Activated B cell treated with CpG ODN at 0.5 μM for 24 hours (primary cell): Measurements from ENCODE around the gene ALPL. TPM values are rescaled to one million over a fixed set of nuclear protein-coding genes. Genes with fewer than 3 reads are reported as not detected.

ENCODE experiments used
- ATAC-seq: fragments of 200-7000 bp; cut with Tn5 transposase; one replicate; pipeline ENCODE4 v1.10.0; 2021; ENCODE audit warnings: low read depth, mild to moderate bottlenecking, moderate library complexity
- CTCF ChIA-PET: fragments of 350-600 bp; sonication (Branson Sonifier 250); formaldehyde crosslinking; loops from one replicate; lab custom pipeline; 2021; ENCODE audit warnings: antibody characterized with exemption; lab: Charles Lee
- POLR2A ChIA-PET: fragments of 350-600 bp; sonication (Branson Sonifier 250); formaldehyde crosslinking; loops from one replicate; lab custom pipeline; 2021; ENCODE audit warnings: antibody characterized with exemption; lab: Charles Lee
- DNase-seq: peaks from one replicate; pipeline ENCODE4 v3.0.0; 2022
- H3K27ac Mint-ChIP-seq: one replicate; pipeline ENCODE4 v1.8.0; 2020; ENCODE audit warnings: mixed read lengths
- H3K27me3 Mint-ChIP-seq: one replicate; pipeline ENCODE4 v1.8.0; 2021; ENCODE audit warnings: mixed read lengths
- H3K36me3 Mint-ChIP-seq: one replicate; pipeline ENCODE4 v1.8.0; 2021; ENCODE audit warnings: low read depth, mixed read lengths
- H3K4me1 Mint-ChIP-seq: one replicate; pipeline ENCODE4 v1.8.0; 2021; ENCODE audit warnings: mixed read lengths
- H3K4me3 Mint-ChIP-seq: one replicate; pipeline ENCODE4 v1.8.0; 2020; ENCODE audit warnings: mild to moderate bottlenecking, mixed read lengths
- H3K9me3 Mint-ChIP-seq: one replicate; pipeline ENCODE4 v1.8.0; 2020; ENCODE audit warnings: mixed read lengths
- intact Hi-C: fragments of 100-400 bp; cut with micrococcal nuclease; formaldehyde crosslinking; loops from one replicate; pipeline ENCODE4 v1.15.1; 2024
- total RNA-seq: library from RNA; stranded (reverse); gene quantifications from 2 replicates; pipeline ENCODE4 v1.2.3, GENCODE V29; 2022
- TF ChIP-seq, protein P1 (sequence below): fragments of 200-600 bp; IDR thresholded peaks from one replicate; pipeline ENCODE4 v1.8.0; 2022; ENCODE audit warnings: antibody characterized with exemption, mild to moderate bottlenecking

ALPL gene
- total RNA-seq, 1 donor from 2014 or later, result 14.7 TPM

DNA sequence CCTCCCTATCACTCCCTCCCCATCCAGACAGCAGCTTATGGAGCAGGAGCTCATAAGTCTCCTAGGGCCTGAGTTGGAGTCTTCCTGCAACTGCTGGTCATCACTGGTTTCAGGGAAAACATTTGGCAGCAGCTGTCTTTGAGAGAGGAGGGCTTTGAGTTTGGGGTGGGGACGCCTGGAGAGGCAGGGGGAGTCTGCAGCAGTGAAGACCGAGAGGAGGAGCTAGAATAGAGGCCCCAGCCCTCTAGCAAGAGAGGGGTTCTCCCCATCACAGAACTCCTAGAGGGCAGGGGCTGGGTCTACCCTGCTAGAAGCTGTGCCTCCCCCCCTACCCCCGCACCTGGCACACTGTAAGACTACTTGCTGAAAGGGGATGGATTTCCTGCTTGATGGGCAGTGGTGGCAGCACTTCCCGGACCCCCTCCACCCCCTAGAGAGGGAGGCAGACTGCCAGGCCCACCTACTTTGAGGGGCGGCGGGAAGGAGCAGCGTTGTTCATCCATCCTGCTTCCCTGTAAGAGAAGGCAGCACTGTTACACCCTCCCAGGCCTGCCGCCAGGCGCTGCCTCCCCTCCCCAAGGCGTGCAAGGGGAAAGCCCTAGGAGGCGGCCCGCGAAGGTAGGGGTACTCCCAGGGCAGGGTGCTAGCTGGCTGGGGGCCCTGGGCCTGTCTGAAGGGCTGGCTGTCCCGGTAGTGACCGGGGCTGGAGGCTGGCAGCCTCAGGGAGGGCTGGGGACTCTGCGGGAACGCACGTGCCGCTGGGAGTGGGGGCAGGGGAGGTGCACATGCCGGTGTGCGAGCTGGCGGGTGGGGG is 109.5 kb downstream of the ALPL start:
- CTCF ChIA-PET, result no interaction called here
- no peak for ATAC-seq
- peaks cover 25% of the 10 kb centered on the region for H3K27me3 Mint-ChIP-seq
- H3K36me3 Mint-ChIP-seq, result no peaks in the 10 kb centered on the region
- H3K4me1 Mint-ChIP-seq, result peaks cover 9% of the 10 kb centered on the region
- no peak for DNase-seq
- no peaks in the 10 kb centered on the region for H3K9me3 Mint-ChIP-seq
- no peak overlapping the region for H3K27ac Mint-ChIP-seq
- TF ChIP-seq, protein P1, sequence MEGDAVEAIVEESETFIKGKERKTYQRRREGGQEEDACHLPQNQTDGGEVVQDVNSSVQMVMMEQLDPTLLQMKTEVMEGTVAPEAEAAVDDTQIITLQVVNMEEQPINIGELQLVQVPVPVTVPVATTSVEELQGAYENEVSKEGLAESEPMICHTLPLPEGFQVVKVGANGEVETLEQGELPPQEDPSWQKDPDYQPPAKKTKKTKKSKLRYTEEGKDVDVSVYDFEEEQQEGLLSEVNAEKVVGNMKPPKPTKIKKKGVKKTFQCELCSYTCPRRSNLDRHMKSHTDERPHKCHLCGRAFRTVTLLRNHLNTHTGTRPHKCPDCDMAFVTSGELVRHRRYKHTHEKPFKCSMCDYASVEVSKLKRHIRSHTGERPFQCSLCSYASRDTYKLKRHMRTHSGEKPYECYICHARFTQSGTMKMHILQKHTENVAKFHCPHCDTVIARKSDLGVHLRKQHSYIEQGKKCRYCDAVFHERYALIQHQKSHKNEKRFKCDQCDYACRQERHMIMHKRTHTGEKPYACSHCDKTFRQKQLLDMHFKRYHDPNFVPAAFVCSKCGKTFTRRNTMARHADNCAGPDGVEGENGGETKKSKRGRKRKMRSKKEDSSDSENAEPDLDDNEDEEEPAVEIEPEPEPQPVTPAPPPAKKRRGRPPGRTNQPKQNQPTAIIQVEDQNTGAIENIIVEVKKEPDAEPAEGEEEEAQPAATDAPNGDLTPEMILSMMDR, result no peak
- POLR2A ChIA-PET, result no interaction called here
- intact Hi-C loops, result no loop called here
- no peak overlapping the region for H3K4me3 Mint-ChIP-seq

DNA sequence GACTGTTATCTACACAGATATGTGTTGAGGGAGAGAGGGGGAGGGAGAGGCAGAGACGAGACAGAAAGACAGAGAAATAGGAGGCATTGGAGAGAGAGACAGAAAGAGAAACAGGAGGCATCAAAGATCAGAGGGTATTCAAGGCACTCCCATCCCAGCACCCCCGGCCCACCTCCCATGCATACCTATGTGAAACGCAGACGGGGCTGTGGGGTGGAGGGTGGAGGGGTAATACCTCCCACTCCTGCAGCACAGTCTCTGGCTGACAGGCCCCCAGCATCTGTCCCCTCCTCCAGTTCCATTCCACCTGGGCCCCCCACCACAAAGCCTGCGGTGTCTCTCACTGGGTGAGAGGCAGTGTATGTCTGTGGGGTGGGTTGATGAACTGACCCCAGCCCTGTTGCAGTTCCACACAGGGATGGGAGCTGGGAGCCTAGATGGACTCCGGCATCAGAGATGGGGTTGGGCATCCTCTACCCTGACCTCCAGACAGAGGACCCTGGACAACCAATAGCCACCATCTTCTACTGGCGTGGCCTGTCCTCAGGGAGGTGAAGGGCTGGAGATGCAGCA is 110.2 kb downstream of the ALPL start:
- TF ChIP-seq, protein P1, result no peak
- Mint-ChIP-seq H3K4me3 (no peak overlapping the region), H3K36me3 (no peaks in the 10 kb centered on the region), H3K27me3 (peaks cover 29% of the 10 kb centered on the region), H3K4me1 (peaks cover 9% of the 10 kb centered on the region), H3K9me3 (no peaks in the 10 kb centered on the region), H3K27ac (no peak overlapping the region)
- CTCF ChIA-PET, result no interaction called here
- no peak for DNase-seq
- POLR2A ChIA-PET, result no interaction called here
- intact Hi-C loops, result no loop called here
- ATAC-seq, result no peak

DNA sequence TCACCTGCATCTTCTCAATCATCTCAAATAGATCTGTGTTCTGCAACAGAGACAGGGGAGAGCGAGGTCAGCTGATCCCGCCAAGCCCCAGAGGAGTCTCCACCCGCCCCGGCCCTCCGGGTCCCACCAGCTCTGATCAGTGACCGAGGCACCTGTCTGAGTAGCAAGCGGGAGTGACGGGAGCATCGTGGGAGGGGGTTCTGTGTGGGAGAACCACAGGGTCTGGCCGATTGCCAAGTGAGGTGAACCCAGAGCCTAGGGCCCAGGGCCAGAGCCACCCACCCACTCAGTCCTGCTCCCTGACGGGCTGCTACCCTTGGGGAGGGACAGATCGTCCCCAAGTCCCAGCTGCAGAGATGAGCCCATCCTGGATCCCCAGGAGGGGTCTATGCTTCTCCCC is 110.8 kb downstream of the ALPL start:
- no peak overlapping the region for H3K4me3 Mint-ChIP-seq
- TF ChIP-seq, protein P1, result no peak
- ATAC-seq (no peak), DNase-seq (no peak)
- H3K27me3 Mint-ChIP-seq, result peaks cover 29% of the 10 kb centered on the region
- no peaks in the 10 kb centered on the region for H3K9me3 Mint-ChIP-seq
- POLR2A ChIA-PET, result no interaction called here
- no peak overlapping the region for H3K27ac Mint-ChIP-seq
- CTCF ChIA-PET, result no interaction called here
- H3K36me3 Mint-ChIP-seq, result no peaks in the 10 kb centered on the region
- H3K4me1 Mint-ChIP-seq, result peaks cover 9% of the 10 kb centered on the region
- intact Hi-C loops, result no loop called here

DNA sequence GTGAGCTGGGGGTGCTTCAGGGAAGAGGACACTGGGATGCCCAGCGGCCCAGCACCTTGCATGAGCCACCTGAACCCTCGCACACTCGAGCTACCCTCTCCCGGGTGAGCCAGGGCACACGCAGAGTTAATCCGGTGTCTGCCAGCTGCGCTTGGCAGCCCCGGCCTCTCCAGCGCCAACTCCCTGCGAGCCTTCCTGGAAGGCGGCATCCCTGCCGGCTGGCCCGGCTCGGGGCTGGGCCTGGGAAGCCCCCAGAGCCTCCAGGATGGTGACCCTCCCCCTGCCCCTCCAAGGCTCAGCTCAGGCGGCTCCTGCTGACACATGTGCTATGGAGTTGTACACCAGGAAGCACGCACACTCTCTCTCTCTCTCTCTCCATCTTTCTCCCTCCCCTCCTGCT is 111.3 kb downstream of the ALPL start:
- no peak overlapping the region for H3K4me3 Mint-ChIP-seq
- CTCF ChIA-PET, result no interaction called here

DNA sequence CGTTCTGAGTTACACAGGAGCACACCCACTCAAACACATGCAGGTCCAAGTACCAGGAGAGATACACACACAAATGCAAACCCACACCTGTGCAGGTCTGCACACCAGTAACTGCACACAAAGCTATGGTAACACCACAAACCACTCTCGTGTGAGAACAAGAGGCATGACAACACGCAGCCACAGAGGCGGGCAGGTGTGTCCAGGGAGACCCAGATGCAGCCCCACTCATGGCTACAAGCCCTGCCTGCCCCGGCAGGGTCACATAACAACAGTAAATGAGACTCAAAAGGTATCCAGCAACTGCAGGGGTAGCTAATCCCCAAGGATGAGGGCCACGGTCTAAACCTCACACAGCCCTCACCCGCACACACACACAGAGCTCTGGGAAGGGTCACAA is 111.8 kb downstream of the ALPL start:
- Mint-ChIP-seq H3K4me3 (no peak overlapping the region), H3K4me1 (peaks cover 9% of the 10 kb centered on the region), H3K27ac (no peak overlapping the region), H3K36me3 (no peaks in the 10 kb centered on the region), H3K27me3 (peaks cover 32% of the 10 kb centered on the region), H3K9me3 (no peaks in the 10 kb centered on the region)
- no peak for ATAC-seq
- CTCF ChIA-PET, result no interaction called here
- POLR2A ChIA-PET, result no interaction called here
- TF ChIP-seq, protein P1, result no peak
- intact Hi-C loops, result no loop called here
- DNase-seq, result no peak

More for the DNA sequence above, 111.3 kb downstream of the ALPL start:
- POLR2A ChIA-PET, result no interaction called here
- ATAC-seq (no peak), DNase-seq (no peak)
- Mint-ChIP-seq H3K9me3 (no peaks in the 10 kb centered on the region), H3K36me3 (no peaks in the 10 kb centered on the region), H3K27me3 (peaks cover 29% of the 10 kb centered on the region), H3K27ac (no peak overlapping the region), H3K4me1 (peaks cover 9% of the 10 kb centered on the region)
- TF ChIP-seq, protein P1, result no peak
- intact Hi-C loops, result no loop called here
